ENCODE measurements around the gene KLF15.
A peak's percentile ranks its signal among the peaks of the same experiment; 100 is the strongest.

The KLF15 gene

DNA sequence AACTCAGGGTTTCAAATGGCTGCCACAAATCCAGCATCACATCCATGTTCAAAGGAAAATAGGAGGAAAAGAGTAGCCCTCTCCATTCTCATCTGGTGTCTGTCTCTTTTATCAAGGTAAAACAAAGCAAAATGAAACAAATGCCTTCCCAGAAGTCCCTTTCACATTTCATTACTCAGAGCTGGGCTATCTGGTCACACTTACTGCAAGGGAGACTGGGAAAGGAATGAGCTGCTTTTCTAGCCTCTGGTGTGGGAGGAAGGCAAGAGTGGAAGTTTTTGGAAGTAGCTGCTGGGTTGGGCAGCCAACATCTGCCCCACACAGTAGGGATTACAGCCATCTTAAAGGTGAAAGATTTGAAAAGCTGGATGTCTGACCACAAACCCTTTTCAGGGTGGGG, 51.8 kb downstream of the KLF15 start:
- no peak overlapping the region for H3K4me3 ChIP-seq (ENCODE audit: low read length)
- DNase-seq (ENCODE audit: low read depth): no peak
- TF ChIP-seq CTCF (conservative IDR thresholded peaks at IDR 0.05; ENCODE audit: low read depth, low read length): no peak

GRCh38 chr3:126304704-126305103, 52.5 kb downstream of the KLF15 start:
- TF ChIP-seq CTCF (conservative IDR thresholded peaks at IDR 0.05; ENCODE audit: low read depth, low read length): no peak
- DNase-seq (ENCODE audit: low read depth): no peak

GRCh38 chr3:126304291-126304690, 52.9 kb downstream of the KLF15 start:
- H3K4me3 ChIP-seq (ENCODE audit: low read length): no peak overlapping the region
- DNase-seq (ENCODE audit: low read depth): no peak
- no peak for TF ChIP-seq CTCF (conservative IDR thresholded peaks at IDR 0.05; ENCODE audit: low read depth, low read length)

More at GRCh38 chr3:126304704-126305103, 52.5 kb downstream of the KLF15 start:
- no peak overlapping the region for H3K4me3 ChIP-seq (ENCODE audit: low read length)

DNA sequence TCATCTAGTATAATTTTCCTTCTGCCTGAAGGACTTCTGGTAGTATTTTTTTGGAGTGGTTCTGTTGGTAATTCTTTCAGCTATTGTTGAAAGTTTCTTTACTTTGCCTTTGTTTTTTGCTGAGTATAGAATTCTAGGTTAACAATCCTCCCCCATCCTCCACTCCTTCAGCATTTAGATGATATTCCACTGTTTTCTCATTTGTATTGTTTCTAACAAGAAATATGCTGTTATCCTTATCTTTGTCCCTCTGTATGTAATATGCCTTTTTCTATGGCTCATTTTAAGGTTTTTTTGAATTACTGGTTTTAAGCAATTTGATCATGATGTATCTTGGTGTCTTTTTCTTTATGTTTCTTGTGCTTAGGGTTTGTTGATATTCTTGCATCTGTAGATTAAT, 53.9 kb downstream of the KLF15 start:
- no peak overlapping the region for H3K4me3 ChIP-seq (ENCODE audit: low read length)
- no peak for TF ChIP-seq CTCF (conservative IDR thresholded peaks at IDR 0.05; ENCODE audit: low read depth, low read length)
- DNase-seq (ENCODE audit: low read depth): no peak

DNA sequence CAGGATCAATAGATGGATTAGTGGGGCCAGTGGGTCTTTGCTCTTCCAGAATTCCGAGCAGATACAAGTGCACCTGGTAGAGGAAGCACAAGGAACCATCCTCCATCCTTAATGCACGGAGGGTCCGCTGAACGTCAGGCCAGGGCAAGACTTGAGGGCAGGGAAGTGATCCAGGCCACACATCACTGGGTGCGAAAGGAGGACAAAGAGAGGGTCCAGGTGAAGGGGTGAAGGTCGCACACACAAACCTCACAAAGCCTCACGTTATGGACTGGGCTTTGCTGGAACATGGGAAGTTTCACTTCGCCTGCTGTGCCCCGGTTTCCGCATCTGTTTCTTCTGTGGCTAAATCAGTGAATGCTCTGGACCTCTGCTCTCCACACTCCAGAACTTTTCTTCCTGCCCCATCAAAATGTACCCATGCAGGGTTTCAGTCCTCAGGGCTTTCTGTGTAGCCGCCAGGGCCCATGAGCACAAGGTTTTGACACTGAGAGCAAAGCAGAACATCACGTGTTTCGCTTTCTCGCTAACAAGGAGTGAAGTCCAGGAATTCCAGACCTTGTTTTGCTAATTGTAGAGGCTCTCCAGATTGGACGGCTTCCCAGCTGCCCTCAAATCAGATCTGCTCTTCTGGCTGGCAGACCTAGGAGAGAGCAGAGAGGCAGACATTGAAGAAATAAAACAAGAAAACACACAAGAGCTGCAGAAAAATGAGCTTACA, 56.3 kb downstream of the KLF15 start:
- peak; percentile 75 for DNase-seq (ENCODE audit: low read depth)
- no peak for TF ChIP-seq CTCF (conservative IDR thresholded peaks at IDR 0.05; ENCODE audit: low read depth, low read length)
- H3K4me3 ChIP-seq (ENCODE audit: low read length): no peak overlapping the region

DNA sequence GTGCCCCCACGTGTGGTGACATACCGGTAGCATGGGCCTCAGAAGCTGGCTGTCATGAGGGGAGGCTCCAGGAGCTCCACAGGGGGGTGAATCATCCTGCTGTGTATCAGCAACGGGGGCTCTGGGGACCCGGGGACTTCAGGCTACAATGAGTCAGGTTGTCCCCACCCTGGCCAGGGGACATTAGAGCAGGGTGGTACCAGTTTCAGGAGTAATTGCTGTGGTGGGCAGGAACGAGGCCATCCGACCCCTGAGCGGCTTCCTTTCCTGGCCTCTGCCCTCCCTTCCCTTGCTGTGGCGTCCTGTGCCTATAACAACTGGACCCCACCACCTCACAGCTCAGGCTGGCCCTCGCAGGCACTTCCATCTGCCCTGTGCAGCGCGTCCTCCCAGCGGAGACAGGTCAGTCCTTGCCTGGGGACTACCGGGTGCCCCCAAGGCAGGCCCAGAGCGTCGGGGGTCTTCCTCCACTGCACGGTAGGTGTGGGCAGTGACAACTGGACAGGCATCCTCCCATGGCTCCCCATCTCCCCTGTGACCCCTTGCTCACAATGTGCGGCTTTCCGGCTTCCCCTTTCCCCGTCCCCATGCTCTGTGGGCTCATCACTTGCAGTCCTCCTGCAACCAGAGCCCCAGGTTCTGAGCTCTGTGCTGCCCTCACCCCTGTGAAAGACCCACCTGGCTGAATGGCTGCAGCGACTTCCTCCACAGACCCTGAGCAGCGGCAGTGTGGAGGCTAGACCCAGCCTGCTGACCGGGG, 57.0 kb downstream of the KLF15 start:
- no peak for TF ChIP-seq CTCF (conservative IDR thresholded peaks at IDR 0.05; ENCODE audit: low read depth, low read length)
- DNase-seq (ENCODE audit: low read depth): no peak

More for the DNA sequence above, 57.0 kb downstream of the KLF15 start:
- no peak overlapping the region for H3K4me3 ChIP-seq (ENCODE audit: low read length)
